Psoas muscle (tissue), 8 donors: ENCODE measurements around the gene PGBD1. TPM values are rescaled to one million over a fixed set of nuclear protein-coding genes. Genes with fewer than 3 reads are reported as not detected.

Experiments
- ATAC-seq, 4 donors: fragments of 200-7000 bp; cut with Tn5 transposase; one replicate each; pipeline ENCODE4 v1.9.1; 2020; ENCODE audit warnings: moderate library complexity in 3 of 4, mild to moderate bottlenecking in 2 of 4
- DNase-seq, 2 donors: peaks; one replicate each; pipeline ENCODE4 v3.0.0-alpha.2; 2020
- H3K27ac ChIP-seq: fragments of 200-600 bp; one replicate; pipeline ENCODE4 v1.8.0; 2022
- H3K27me3 ChIP-seq, 3 donors: fragments of 200-600 bp in 1 of 3; one replicate each; pipeline versions ENCODE4 v1.6.1 to v1.8.0; 2013 to 2022; ENCODE audit warnings: low read length in 2 of 3, mild to moderate bottlenecking in 2 of 3, moderate library complexity in 1 of 3; ENCODE audit not compliant: insufficient read depth in 3 of 3
- H3K36me3 ChIP-seq, 2 donors: fragments of 200-600 bp in 1 of 2; one replicate each; pipeline versions ENCODE4 v1.6.1 to v1.8.0; 2013 to 2022; ENCODE audit warnings: low read depth in 1 of 2, mild to moderate bottlenecking in 1 of 2, moderate library complexity in 1 of 2; ENCODE audit not compliant: insufficient read depth in 1 of 2
- H3K4me1 ChIP-seq: fragments of 200-600 bp; one replicate; pipeline ENCODE4 v1.8.0; 2022
- H3K4me3 ChIP-seq: fragments of 200-600 bp; one replicate; pipeline ENCODE4 v1.8.0; 2022; ENCODE audit warnings: mild to moderate bottlenecking
- H3K9me3 ChIP-seq: fragments of 200-600 bp; one replicate; pipeline ENCODE4 v1.8.0; 2022
- WGBS, 3 donors: extraction: QIAGEN DNeasy Blood & Tissue Kit; methylation state at CpG; one replicate each; pipeline versions ENCODE4 v1.1.6 to v1.1.7; 2013; 5-methylcytosine and 5-hydroxymethylcytosine counted together
- intact Hi-C, 2 donors: fragments of 100-400 bp; cut with DNase I; formaldehyde crosslinking; loops; one replicate each; pipeline versions ENCODE4 v1.11.0 to v1.14.2; 2022
- long read RNA-seq, 2 donors: library from polyadenylated mRNA; unstranded; transcript quantifications; one replicate each; pipeline ENCODE4 v2.0.0, GENCODE V29; 2021
- polyA plus RNA-seq, 3 donors: library from polyadenylated mRNA; stranded (reverse); fragments of 200-250 nt; gene quantifications; one replicate each; pipeline ENCODE4 v1.2.3, GENCODE V29; 2013
- total RNA-seq, 4 donors: library from RNA; stranded (reverse); fragmentation: NEBNext Ultra II Directional in 2 of 4; extraction: Animal tissue kit (Norgen Biotek cat#: 25700) in 2 of 4; gene quantifications; one replicate each; pipeline versions ENCODE4 v1.2.1 to v1.2.4, GENCODE V29; 2021 to 2023
- TF ChIP-seq, protein P1 (sequence below): fragments of 200-600 bp; IDR thresholded peaks from one replicate; pipeline ENCODE4 v1.8.0; 2022; ENCODE audit warnings: antibody characterized with exemption
- donor health status: healthy with polysubstance abuse.
- donor health status: DM: no; HTN: no; CAD: no; lungs with moderate emphysema.
- donor health status: Bipolar disorder and iron deficiency.
- donor health status: healthy.
- donor health status: DM: yes; HTN: yes; CAD: no.
- donor health status: DM: no; HTN: no; CAD: no.
- donor health status: DM: no; HTN: no; CAD: no.
- donor health status: DM: yes; HTN: yes; CAD: no.

Gene PGBD1, protein sequence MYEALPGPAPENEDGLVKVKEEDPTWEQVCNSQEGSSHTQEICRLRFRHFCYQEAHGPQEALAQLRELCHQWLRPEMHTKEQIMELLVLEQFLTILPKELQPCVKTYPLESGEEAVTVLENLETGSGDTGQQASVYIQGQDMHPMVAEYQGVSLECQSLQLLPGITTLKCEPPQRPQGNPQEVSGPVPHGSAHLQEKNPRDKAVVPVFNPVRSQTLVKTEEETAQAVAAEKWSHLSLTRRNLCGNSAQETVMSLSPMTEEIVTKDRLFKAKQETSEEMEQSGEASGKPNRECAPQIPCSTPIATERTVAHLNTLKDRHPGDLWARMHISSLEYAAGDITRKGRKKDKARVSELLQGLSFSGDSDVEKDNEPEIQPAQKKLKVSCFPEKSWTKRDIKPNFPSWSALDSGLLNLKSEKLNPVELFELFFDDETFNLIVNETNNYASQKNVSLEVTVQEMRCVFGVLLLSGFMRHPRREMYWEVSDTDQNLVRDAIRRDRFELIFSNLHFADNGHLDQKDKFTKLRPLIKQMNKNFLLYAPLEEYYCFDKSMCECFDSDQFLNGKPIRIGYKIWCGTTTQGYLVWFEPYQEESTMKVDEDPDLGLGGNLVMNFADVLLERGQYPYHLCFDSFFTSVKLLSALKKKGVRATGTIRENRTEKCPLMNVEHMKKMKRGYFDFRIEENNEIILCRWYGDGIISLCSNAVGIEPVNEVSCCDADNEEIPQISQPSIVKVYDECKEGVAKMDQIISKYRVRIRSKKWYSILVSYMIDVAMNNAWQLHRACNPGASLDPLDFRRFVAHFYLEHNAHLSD
- 1 to 10 TPM in 3 of 4 donors, under 1 TPM in 1; 0.93 to 2.6 (median 1.3) TPM for total RNA-seq
- 1 to 10 TPM in 1 of 3 donors, under 1 TPM in 2; 0.62 to 1.3 (median 0.79) TPM for polyA plus RNA-seq
- long read RNA-seq, donor 1, partial matches to known transcripts, result 0 of 3 reads
- long read RNA-seq, donor 1, other reads (novel, unspliced or antisense), result 3 of 3 reads
- long read RNA-seq, donor 2, partial matches to known transcripts, result 0 of 2 reads
- long read RNA-seq, donor 2, other reads (novel, unspliced or antisense), result 2 of 2 reads

DNA sequence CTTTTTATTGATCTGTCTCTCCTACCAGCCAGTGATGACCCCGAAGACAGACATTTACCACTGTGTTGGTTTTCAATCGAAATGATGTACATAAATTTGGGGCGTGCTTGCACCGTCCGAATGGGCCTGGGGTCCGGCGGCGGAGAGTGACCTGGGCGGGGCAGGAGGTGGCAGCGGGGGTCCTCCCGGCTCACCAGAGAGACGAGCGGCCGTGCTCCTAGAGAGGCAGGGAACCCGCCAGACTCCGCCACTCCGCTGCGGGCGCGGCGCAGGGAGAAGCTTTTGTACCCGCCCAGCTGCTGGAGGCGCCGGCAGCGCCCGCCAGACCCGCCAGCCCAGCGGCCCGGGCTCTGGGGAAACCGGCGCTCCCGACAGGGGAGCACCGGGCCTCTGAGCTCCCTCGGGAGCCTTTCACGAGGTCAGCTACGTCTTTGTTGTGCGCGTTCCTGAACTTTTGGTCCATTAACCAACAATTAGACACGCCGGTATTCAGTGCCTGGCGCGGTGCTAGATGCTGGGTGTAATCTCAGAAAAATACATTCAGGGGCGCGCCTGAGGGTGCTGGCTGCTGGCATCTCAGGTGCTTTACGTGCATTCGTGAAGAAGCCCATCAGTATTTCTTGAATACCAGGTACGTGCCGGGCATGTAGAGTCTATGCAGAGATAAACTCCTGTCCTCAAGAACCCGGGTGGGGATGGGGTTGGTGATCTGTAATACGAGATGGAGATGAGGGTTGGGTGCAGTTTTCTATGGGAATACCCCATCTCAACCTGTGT, at the start of gene PGBD1:
Gene PGBD1 (plus strand): TSS at position 285 of the 777 bp plus-strand sequence. CDS start 2,242 bp downstream, outside the sequence.
- intact Hi-C loops, result loop anchor here in 1 of 2 donors (5.0 kb wide), 1 partner anchor 56 kb away; the partner anchor contains the start of gene ZSCAN31
- Histone ChIP-seq H3K36me3 (peaks cover 2 to 45% of the 10 kb centered on the region in 2 donors), H3K27ac (peak within 1 kb of the TSS; percentile 33), H3K4me3 (peak within 1 kb of the TSS; percentile 76), H3K4me1 (no peaks in the 10 kb centered on the region), H3K27me3 (no peaks in the 10 kb centered on the region), H3K9me3 (peaks cover 5% of the 10 kb centered on the region)
- 0 to 1% (median 0%) methylated on average over 49 to 50 of the region's 50 CpGs for WGBS, 3 donors
- TF ChIP-seq, protein P1, sequence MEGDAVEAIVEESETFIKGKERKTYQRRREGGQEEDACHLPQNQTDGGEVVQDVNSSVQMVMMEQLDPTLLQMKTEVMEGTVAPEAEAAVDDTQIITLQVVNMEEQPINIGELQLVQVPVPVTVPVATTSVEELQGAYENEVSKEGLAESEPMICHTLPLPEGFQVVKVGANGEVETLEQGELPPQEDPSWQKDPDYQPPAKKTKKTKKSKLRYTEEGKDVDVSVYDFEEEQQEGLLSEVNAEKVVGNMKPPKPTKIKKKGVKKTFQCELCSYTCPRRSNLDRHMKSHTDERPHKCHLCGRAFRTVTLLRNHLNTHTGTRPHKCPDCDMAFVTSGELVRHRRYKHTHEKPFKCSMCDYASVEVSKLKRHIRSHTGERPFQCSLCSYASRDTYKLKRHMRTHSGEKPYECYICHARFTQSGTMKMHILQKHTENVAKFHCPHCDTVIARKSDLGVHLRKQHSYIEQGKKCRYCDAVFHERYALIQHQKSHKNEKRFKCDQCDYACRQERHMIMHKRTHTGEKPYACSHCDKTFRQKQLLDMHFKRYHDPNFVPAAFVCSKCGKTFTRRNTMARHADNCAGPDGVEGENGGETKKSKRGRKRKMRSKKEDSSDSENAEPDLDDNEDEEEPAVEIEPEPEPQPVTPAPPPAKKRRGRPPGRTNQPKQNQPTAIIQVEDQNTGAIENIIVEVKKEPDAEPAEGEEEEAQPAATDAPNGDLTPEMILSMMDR, result no peak
- ATAC-seq (peak; percentile 87 to 98 (median 94)), DNase-seq (peak; percentile 82 to 86)

DNA sequence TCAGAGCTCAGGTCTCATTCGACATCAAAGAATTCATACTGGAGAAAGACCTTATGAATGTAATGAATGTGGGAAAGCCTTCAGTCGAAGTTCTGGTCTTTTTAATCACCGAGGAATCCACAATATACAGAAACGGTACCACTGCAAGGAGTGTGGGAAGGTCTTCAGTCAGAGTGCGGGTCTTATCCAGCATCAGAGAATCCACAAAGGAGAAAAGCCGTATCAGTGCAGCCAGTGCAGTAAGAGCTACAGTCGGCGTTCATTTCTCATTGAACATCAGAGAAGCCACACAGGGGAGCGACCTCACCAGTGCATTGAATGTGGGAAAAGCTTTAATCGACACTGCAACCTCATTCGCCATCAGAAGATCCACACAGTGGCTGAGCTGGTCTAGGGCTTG, 48.6 kb upstream of the PGBD1 start:
- no peaks in the 10 kb centered on the region for H3K4me1 ChIP-seq
- H3K36me3 ChIP-seq, result peaks cover 20 to 77% of the 10 kb centered on the region in 2 donors

DNA sequence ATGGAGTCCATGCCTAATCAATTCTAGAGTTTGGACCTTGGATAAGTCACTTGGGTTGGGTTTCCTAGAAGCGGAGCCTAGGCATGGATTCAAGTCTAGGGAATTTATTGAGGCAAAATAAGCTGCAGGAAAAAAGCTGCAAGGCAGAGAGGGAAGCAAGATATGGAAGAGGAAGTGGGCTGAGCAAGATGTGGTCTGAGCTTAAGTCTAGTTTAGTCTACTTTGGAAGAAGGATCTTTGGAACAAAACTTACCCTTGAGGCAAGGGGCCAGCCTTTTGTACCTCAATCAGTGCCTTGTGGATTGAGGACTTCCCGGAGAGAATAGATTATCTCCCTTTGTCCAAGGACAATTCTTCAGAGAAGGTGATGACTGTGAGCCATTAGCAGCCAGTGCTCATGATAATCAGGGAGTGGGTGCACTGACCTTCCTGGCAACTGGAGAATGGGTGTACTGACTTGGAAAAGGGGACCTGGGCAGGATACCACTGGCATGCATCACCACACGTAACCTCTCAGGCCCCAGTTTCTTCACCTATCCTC, 45.4 kb upstream of the PGBD1 start:
- H3K4me3 ChIP-seq, result no peak overlapping the region
- DNase-seq, result no peak
- TF ChIP-seq, protein P1, result no peak
- H3K4me1 ChIP-seq, result no peaks in the 10 kb centered on the region
- no peaks in the 10 kb centered on the region for H3K9me3 ChIP-seq
- no peaks in the 10 kb centered on the region for H3K27me3 ChIP-seq
- ATAC-seq, result no peak
- H3K27ac ChIP-seq, result no peak overlapping the region
- 82 to 86% (median 83%) methylated on average over 3 of the region's 3 CpGs for WGBS, 3 donors
- intact Hi-C loops, result no loop called here
- H3K36me3 ChIP-seq, result peaks cover 12 to 54% of the 10 kb centered on the region in 2 donors

More for the DNA sequence above, 48.6 kb upstream of the PGBD1 start:
- 95 to 98% (median 95%) methylated on average over 11 of the region's 11 CpGs for WGBS, 3 donors
- ATAC-seq (no peak), DNase-seq (no peak)
- intact Hi-C loops, result no loop called here
- Histone ChIP-seq H3K4me3 (no peak overlapping the region), H3K27ac (no peak overlapping the region), H3K27me3 (no peaks in the 10 kb centered on the region), H3K9me3 (no peaks in the 10 kb centered on the region)
- TF ChIP-seq, protein P1, result no peak

DNA sequence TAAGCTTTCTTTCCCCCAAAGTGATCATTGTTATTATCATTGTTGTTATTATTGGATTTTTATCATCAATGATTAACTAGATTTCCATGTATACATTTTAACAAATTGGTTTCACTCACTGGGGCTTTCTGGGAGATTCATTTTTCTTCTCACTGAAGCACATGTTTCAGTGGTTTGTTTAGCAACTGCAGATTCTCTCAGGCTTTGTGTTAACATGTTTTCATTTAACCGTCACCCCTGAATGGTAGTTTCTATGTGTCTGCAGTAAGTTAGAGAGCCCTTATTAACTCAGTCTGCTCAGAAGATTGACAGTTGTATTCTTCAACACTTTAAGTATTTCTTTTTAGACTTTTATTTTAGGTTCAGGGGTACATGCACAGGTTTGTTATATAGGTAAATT, 41.7 kb upstream of the PGBD1 start:
- DNase-seq, result no peak
- WGBS, 3 donors, result 88 to 98% (median 94%) methylated on average over 1 of the region's 1 CpG
- Histone ChIP-seq H3K4me3 (no peak overlapping the region), H3K4me1 (no peaks in the 10 kb centered on the region), H3K27me3 (no peaks in the 10 kb centered on the region), H3K27ac (no peak overlapping the region), H3K36me3 (peaks cover 0 to 35% of the 10 kb centered on the region in 2 donors), H3K9me3 (no peaks in the 10 kb centered on the region)
- TF ChIP-seq, protein P1, result no peak
- no peak for ATAC-seq
- intact Hi-C loops, result no loop called here
